Kidney (tissue), 14 donors: Measurements from ENCODE around the gene GTF3C2. TPM values are rescaled to one million over a fixed set of nuclear protein-coding genes. Genes with fewer than 3 reads are reported as not detected.

Experiments
- DNase-seq, 5 donors: peaks; one replicate each; pipeline ENCODE4 v3.0.0-alpha.2; 2013 to 2020
- FAIRE-seq: peaks from 2 replicates; lab custom pipeline; 2012; peaks lifted over from hg19 to GRCh38; lab: Jason Lieb, UNC
- H3K27ac ChIP-seq, 2 donors: one replicate each; pipeline ENCODE4 v1.7.0; 2013; ENCODE audit warnings: low read depth in 2 of 2, low read length in 2 of 2, inconsistent platforms in 1 of 2
- H3K27me3 ChIP-seq: one replicate; pipeline ENCODE4 v1.7.1; 2013; ENCODE audit warnings: low read length, inconsistent platforms; ENCODE audit not compliant: control insufficient read depth, insufficient read depth
- H3K36me3 ChIP-seq, 3 donors: one replicate each; pipeline versions ENCODE4 v1.7.0 to v1.7.1; 2013; ENCODE audit warnings: low read length in 3 of 3, control low read depth in 1 of 3, inconsistent platforms in 1 of 3; ENCODE audit not compliant: insufficient read depth in 3 of 3, control insufficient read depth in 2 of 3
- H3K4me1 ChIP-seq, 3 donors: one replicate each; pipeline versions ENCODE4 v1.7.0 to v1.7.1; 2013; ENCODE audit warnings: low read length in 3 of 3, inconsistent platforms in 1 of 3, low read depth in 1 of 3; ENCODE audit not compliant: control insufficient read depth in 2 of 3, insufficient read depth in 2 of 3
- H3K4me3 ChIP-seq, 3 donors: one replicate each; pipeline versions ENCODE4 v1.7.0 to v1.8.1; 2013; ENCODE audit warnings: low read length in 3 of 3, control low read depth in 1 of 3, inconsistent platforms in 1 of 3
- H3K9ac ChIP-seq, 3 donors: one replicate each; pipeline versions ENCODE4 v1.7.0 to v1.7.1; 2013; ENCODE audit warnings: low read length in 3 of 3, control low read depth in 1 of 3, inconsistent platforms in 1 of 3
- H3K9me3 ChIP-seq, 3 donors: one replicate each; pipeline versions ENCODE4 v1.7.0 to v1.7.1; 2013; ENCODE audit warnings: low read length in 3 of 3, control low read depth in 1 of 3, inconsistent platforms in 1 of 3; ENCODE audit not compliant: control insufficient read depth in 2 of 3, insufficient read depth in 1 of 3
- CTCF ChIP-seq: IDR thresholded peaks from 3 replicates; pipeline ENCODE4 v1.5.1; 2012; ENCODE audit warnings: mild to moderate bottlenecking, moderate library complexity, borderline replicate concordance; ENCODE audit not compliant: insufficient read depth; ENCODE audit errors: extremely low read depth
- intact Hi-C: fragments of 100-400 bp; cut with DNase I; formaldehyde crosslinking; loops from one replicate; pipeline ENCODE4 v1.11.1; 2022
- polyA plus RNA-seq: library from polyadenylated mRNA; stranded (reverse); fragments of 350-450 nt; fragmentation: Illumina TruSeq; extraction: RNeasy Lipid Tissue Mini Kit (QIAGEN cat#74804); gene quantifications from one replicate; pipeline ENCODE4 v1.2.3, GENCODE V29; 2014; ENCODE audit warnings: low read depth, low replicate concordance; ENCODE audit not compliant: insufficient read depth
- total RNA-seq: library from RNA; stranded (reverse); fragmentation: NEBNext Ultra II Directional; extraction: Animal tissue kit (Norgen Biotek cat#: 25700); gene quantifications from one replicate; pipeline ENCODE4 v1.2.1, GENCODE V29; 2021
- donor health status: control.
- donor health status: control.
- donor health status: control.
- donor health status: control.
- donor health status: control.
- donor health status: DM: yes; HTN: yes; CAD: no.
- donor health status: Normal renal cell carcinoma (clear cell type).

Gene GTF3C2
- total and polyA plus RNA-seq, 2 donors from 2014 or later = 38.3 to 59.3 TPM

GRCh38 chr2:27362678-27363420 is 6.3 kb upstream of the GTF3C2 start:
- intact Hi-C loops = no loop called here
- Histone ChIP-seq H3K27ac (no peak overlapping the region), H3K9ac (no peak overlapping the region), H3K36me3 (peaks cover 13 to 26% (median 20%) of the 10 kb centered on the region in 3 donors), H3K27me3 (no peaks in the 10 kb centered on the region), H3K9me3 (no peaks in the 10 kb centered on the region), H3K4me1 (peaks cover 0 to 6% (median 3%) of the 10 kb centered on the region in 3 donors), H3K4me3 (no peak overlapping the region)
- FAIRE-seq (no peak), DNase-seq (no peak)
- TF ChIP-seq CTCF = no peak

- DNase-seq = peak in 2 of 5 donors; percentile 51 to 79
- H3K27me3 ChIP-seq = no peaks in the 10 kb centered on the region
- peak overlapping the region; percentile 78 to 87 for H3K27ac ChIP-seq
- H3K9ac ChIP-seq = peak overlapping the region; percentile 63 to 93 (median 92)
- no peaks in the 10 kb centered on the region for H3K36me3 ChIP-seq
- peak overlapping the region; percentile 83 to 97 (median 93) for H3K4me3 ChIP-seq
- intact Hi-C loops = no loop called here
- H3K4me1 ChIP-seq = peaks cover 0 to 10% (median 8%) of the 10 kb centered on the region in 3 donors
- no peak for FAIRE-seq
- TF ChIP-seq CTCF = no peak
- H3K9me3 ChIP-seq = no peaks in the 10 kb centered on the region
Observed at GRCh38 chr2:27356056-27356381, 545 bp downstream of the GTF3C2 start.

- Histone ChIP-seq H3K9ac (no peak overlapping the region), H3K27me3 (no peaks in the 10 kb centered on the region), H3K27ac (no peak overlapping the region), H3K4me1 (peaks cover 0 to 10% (median 8%) of the 10 kb centered on the region in 3 donors), H3K36me3 (no peaks in the 10 kb centered on the region), H3K9me3 (no peaks in the 10 kb centered on the region), H3K4me3 (no peak overlapping the region)
- FAIRE-seq (no peak), DNase-seq (no peak)
- intact Hi-C loops = no loop called here
- no peak for TF ChIP-seq CTCF
Observed at GRCh38 chr2:27354597-27354927, 2.0 kb downstream of the GTF3C2 start.
